Activated CD8-positive, alpha-beta memory T cell treated with anti-CD3 and anti-CD28 coated beads for 4 hours (primary cell): ENCODE data around the gene GALNT17.

ENCODE experiments used
- DNase-seq, 2 donors: peaks; one replicate each; pipeline ENCODE4 v3.0.0-alpha.2; 2020; ENCODE audit warnings: low read depth in 2 of 2

Gene GALNT17

GRCh38 chr7:71338866-71339265, 206.9 kb downstream of the GALNT17 start:
- DNase-seq: no peak

- no peak for DNase-seq
Observed at GRCh38 chr7:71339924-71340323, 208.0 kb downstream of the GALNT17 start.

- no peak for DNase-seq
Observed at GRCh38 chr7:71342202-71342601, 210.3 kb downstream of the GALNT17 start.

- DNase-seq: no peak
Observed at GRCh38 chr7:71343039-71343438, 211.1 kb downstream of the GALNT17 start.

GRCh38 chr7:71343892-71344291, 211.9 kb downstream of the GALNT17 start:
- no peak for DNase-seq

GRCh38 chr7:71345117-71345884, 213.4 kb downstream of the GALNT17 start:
- no peak for DNase-seq

- DNase-seq: no peak
Observed at GRCh38 chr7:71348821-71349681, 217.1 kb downstream of the GALNT17 start.

GRCh38 chr7:71349682-71350481, 217.9 kb downstream of the GALNT17 start:
- no peak for DNase-seq

- no peak for DNase-seq
Observed at GRCh38 chr7:71350680-71351079, 218.7 kb downstream of the GALNT17 start.

GRCh38 chr7:71354716-71355115, 222.8 kb downstream of the GALNT17 start:
- no peak for DNase-seq

GRCh38 chr7:71361451-71362032, 229.6 kb downstream of the GALNT17 start:
- DNase-seq: no peak

- DNase-seq: no peak
Observed at GRCh38 chr7:71362240-71362639, 230.3 kb downstream of the GALNT17 start.

GRCh38 chr7:71363223-71363622, 231.3 kb downstream of the GALNT17 start:
- no peak for DNase-seq

- DNase-seq: no peak
Observed at GRCh38 chr7:71363627-71364026, 231.7 kb downstream of the GALNT17 start.

GRCh38 chr7:71364551-71364950, 232.6 kb downstream of the GALNT17 start:
- no peak for DNase-seq

- no peak for DNase-seq
Observed at GRCh38 chr7:71372991-71373390, 241.0 kb downstream of the GALNT17 start.

- no peak for DNase-seq
Observed at GRCh38 chr7:71377062-71377461, 245.1 kb downstream of the GALNT17 start.

- DNase-seq: no peak
Observed at GRCh38 chr7:71377469-71377868, 245.5 kb downstream of the GALNT17 start.

GRCh38 chr7:71384094-71384493, 252.2 kb downstream of the GALNT17 start:
- no peak for DNase-seq

- DNase-seq: no peak
Observed at GRCh38 chr7:71385330-71385729, 253.4 kb downstream of the GALNT17 start.

GRCh38 chr7:71386152-71386785, 254.3 kb downstream of the GALNT17 start:
- DNase-seq: no peak
